Hepatocyte (in vitro differentiated cells): ENCODE results near the gene APPL2.

Experiments
- CTCF ChIP-seq: fragments of 200-600 bp; sonication (generic); IDR thresholded peaks from 2 replicates; pipeline ENCODE4 v1.5.1; 2016; ENCODE audit warnings: antibody characterized with exemption, mild to moderate bottlenecking; ENCODE audit not compliant: poor library complexity
- EZH2phosphoT487 ChIP-seq: fragments of 200-600 bp; sonication (generic); IDR thresholded peaks from one replicate; pipeline ENCODE4 v1.6.1; 2018; ENCODE audit warnings: antibody characterized with exemption, mild to moderate bottlenecking, low read depth, moderate library complexity; ENCODE audit not compliant: unreplicated experiment, severe bottlenecking

GRCh38 chr12:105222726-105223351 lies 13.1 kb downstream of the APPL2 start:
- TF ChIP-seq EZH2phosphoT487 (no peak), CTCF (no peak)
